ENCODE results near the gene KRT78.

GRCh38 chr12:52867642-52868041 is 18.8 kb upstream of the KRT78 start:
- TF ChIP-seq GATA3 (IDR thresholded peaks at IDR 0.05; ENCODE audit: low read depth, low read length) = no peak
- no peak for TF ChIP-seq GATA2 (IDR thresholded peaks at IDR 0.05; ENCODE audit: low read depth, low read length)

All from SH-SY5Y (cell line).